ENCODE results near the gene USH2A. TPM values are rescaled to one million over a fixed set of nuclear protein-coding genes. Genes with fewer than 3 reads are reported as not detected.

USH2A gene
- total RNA-seq, 1 donor from 2014 or later = not detected

GRCh38 chr1:215895893-215896292 is 527.4 kb downstream of the USH2A start:
- H3K36me3 ChIP-seq (ENCODE audit: control insufficient read depth, insufficient read depth, low read length) = no peaks in the 10 kb centered on the region
- DNase-seq (ENCODE audit: low read depth) = no peak
- H3K27me3 ChIP-seq (ENCODE audit: control insufficient read depth, insufficient read depth, low read length) = no peaks in the 10 kb centered on the region
- no peak for TF ChIP-seq CTCF (IDR thresholded peaks at IDR 0.05; ENCODE audit: insufficient read depth, low read length, poor library complexity, severe bottlenecking)
- H3K4me3 ChIP-seq (ENCODE audit: low read depth, low read length) = no peak overlapping the region

- DNase-seq (ENCODE audit: low read depth) = no peak
- Histone ChIP-seq H3K36me3 (ENCODE audit: control insufficient read depth, insufficient read depth, low read length) (no peaks in the 10 kb centered on the region), H3K27me3 (ENCODE audit: control insufficient read depth, insufficient read depth, low read length) (no peaks in the 10 kb centered on the region), H3K4me3 (ENCODE audit: low read depth, low read length) (no peak overlapping the region)
- no peak for TF ChIP-seq CTCF (IDR thresholded peaks at IDR 0.05; ENCODE audit: insufficient read depth, low read length, poor library complexity, severe bottlenecking)
These were observed 528.0 kb downstream of the USH2A start for GRCh38 chr1:215895276-215895675.

- Histone ChIP-seq H3K27me3 (ENCODE audit: control insufficient read depth, insufficient read depth, low read length) (no peaks in the 10 kb centered on the region), H3K4me3 (ENCODE audit: low read depth, low read length) (no peak overlapping the region), H3K36me3 (ENCODE audit: control insufficient read depth, insufficient read depth, low read length) (no peaks in the 10 kb centered on the region)
- no peak for TF ChIP-seq CTCF (IDR thresholded peaks at IDR 0.05; ENCODE audit: insufficient read depth, low read length, poor library complexity, severe bottlenecking)
- DNase-seq (ENCODE audit: low read depth) = no peak
These were observed 528.6 kb downstream of the USH2A start for GRCh38 chr1:215894617-215895016.

- no peak for DNase-seq (ENCODE audit: low read depth)
- TF ChIP-seq CTCF (IDR thresholded peaks at IDR 0.05; ENCODE audit: insufficient read depth, low read length, poor library complexity, severe bottlenecking) = no peak
- Histone ChIP-seq H3K27me3 (ENCODE audit: control insufficient read depth, insufficient read depth, low read length) (no peaks in the 10 kb centered on the region), H3K36me3 (ENCODE audit: control insufficient read depth, insufficient read depth, low read length) (no peaks in the 10 kb centered on the region), H3K4me3 (ENCODE audit: low read depth, low read length) (no peak overlapping the region)
These were observed 531.8 kb downstream of the USH2A start for GRCh38 chr1:215891266-215892057.

GRCh38 chr1:215890438-215890837 is 532.8 kb downstream of the USH2A start:
- Histone ChIP-seq H3K4me3 (ENCODE audit: low read depth, low read length) (no peak overlapping the region), H3K27me3 (ENCODE audit: control insufficient read depth, insufficient read depth, low read length) (no peaks in the 10 kb centered on the region), H3K36me3 (ENCODE audit: control insufficient read depth, insufficient read depth, low read length) (no peaks in the 10 kb centered on the region)
- TF ChIP-seq CTCF (IDR thresholded peaks at IDR 0.05; ENCODE audit: insufficient read depth, low read length, poor library complexity, severe bottlenecking) = no peak
- no peak for DNase-seq (ENCODE audit: low read depth)

- Histone ChIP-seq H3K27me3 (ENCODE audit: control insufficient read depth, insufficient read depth, low read length) (no peaks in the 10 kb centered on the region), H3K36me3 (ENCODE audit: control insufficient read depth, insufficient read depth, low read length) (no peaks in the 10 kb centered on the region), H3K4me3 (ENCODE audit: low read depth, low read length) (no peak overlapping the region)
- no peak for DNase-seq (ENCODE audit: low read depth)
- TF ChIP-seq CTCF (IDR thresholded peaks at IDR 0.05; ENCODE audit: insufficient read depth, low read length, poor library complexity, severe bottlenecking) = no peak
These were observed 533.4 kb downstream of the USH2A start for GRCh38 chr1:215889871-215890270.
